Measurements from ENCODE around the gene BDH1.

Gene BDH1

GRCh38 chr3:197554562-197555280 is 1.0 kb downstream of the BDH1 start:
- DNase-seq (ENCODE audit: low read depth), result peak; percentile 94
- peak overlapping the region; percentile 83 for H3K4me3 ChIP-seq (ENCODE audit: control insufficient read depth, low read depth, low read length)
- no peak for TF ChIP-seq CTCF (conservative IDR thresholded peaks at IDR 0.05; ENCODE audit: control insufficient read depth, insufficient read depth, low read depth, low read length)

DNA sequence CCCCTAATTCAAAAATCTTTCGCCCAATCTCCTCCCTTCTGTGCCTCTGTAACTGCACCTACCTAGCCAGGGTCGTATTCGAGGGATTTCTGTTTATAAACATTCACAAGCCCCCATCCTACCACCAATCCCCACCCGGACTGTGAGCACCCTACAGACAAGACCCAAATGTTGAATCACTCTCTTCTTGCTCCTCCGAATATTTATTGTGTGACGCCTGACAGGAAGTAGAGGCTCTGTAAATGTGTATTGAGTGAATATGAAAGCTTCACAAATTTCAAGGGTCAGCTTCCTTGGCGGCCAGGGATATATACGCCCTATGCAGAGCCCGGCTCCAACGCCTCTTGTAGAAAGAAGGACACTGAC is 1.6 kb downstream of the BDH1 start:
- DNase-seq (ENCODE audit: low read depth), result no peak
- H3K4me3 ChIP-seq (ENCODE audit: control insufficient read depth, low read depth, low read length), result peak overlapping the region; percentile 83
- no peak for TF ChIP-seq CTCF (conservative IDR thresholded peaks at IDR 0.05; ENCODE audit: control insufficient read depth, insufficient read depth, low read depth, low read length)

- no peak overlapping the region for H3K4me3 ChIP-seq (ENCODE audit: control insufficient read depth, low read depth, low read length)
- DNase-seq (ENCODE audit: low read depth), result no peak
- no peak for TF ChIP-seq CTCF (conservative IDR thresholded peaks at IDR 0.05; ENCODE audit: control insufficient read depth, insufficient read depth, low read depth, low read length)
Measured at GRCh38 chr3:197552198-197552597, 3.6 kb downstream of the BDH1 start.

DNA sequence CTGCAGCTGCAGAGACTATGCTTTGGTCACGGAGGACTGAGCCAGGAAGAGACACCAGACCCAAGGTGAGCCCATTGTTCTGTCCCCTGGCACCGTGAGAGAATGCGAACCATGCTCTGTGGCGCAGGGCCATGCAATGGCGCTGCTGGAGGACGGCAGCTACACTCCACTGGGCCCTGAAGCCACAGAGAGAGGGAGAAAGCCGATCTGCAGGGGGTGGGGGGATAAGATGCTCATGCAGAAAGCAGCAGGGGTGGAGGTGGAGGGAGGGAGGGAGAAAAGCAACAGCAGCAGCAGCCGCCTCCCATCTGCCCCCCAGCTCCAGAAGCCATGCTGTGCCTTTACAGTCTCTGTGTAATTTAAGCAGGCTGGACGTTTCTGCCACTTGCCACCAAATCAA is 5.3 kb downstream of the BDH1 start:
- no peak for DNase-seq (ENCODE audit: low read depth)
- no peak for TF ChIP-seq CTCF (conservative IDR thresholded peaks at IDR 0.05; ENCODE audit: control insufficient read depth, insufficient read depth, low read depth, low read length)
- H3K4me3 ChIP-seq (ENCODE audit: control insufficient read depth, low read depth, low read length), result no peak overlapping the region

- DNase-seq (ENCODE audit: low read depth), result no peak
- TF ChIP-seq CTCF (conservative IDR thresholded peaks at IDR 0.05; ENCODE audit: control insufficient read depth, insufficient read depth, low read depth, low read length), result no peak
- H3K4me3 ChIP-seq (ENCODE audit: control insufficient read depth, low read depth, low read length), result no peak overlapping the region
Measured at GRCh38 chr3:197549261-197549885, 6.4 kb downstream of the BDH1 start.

DNA sequence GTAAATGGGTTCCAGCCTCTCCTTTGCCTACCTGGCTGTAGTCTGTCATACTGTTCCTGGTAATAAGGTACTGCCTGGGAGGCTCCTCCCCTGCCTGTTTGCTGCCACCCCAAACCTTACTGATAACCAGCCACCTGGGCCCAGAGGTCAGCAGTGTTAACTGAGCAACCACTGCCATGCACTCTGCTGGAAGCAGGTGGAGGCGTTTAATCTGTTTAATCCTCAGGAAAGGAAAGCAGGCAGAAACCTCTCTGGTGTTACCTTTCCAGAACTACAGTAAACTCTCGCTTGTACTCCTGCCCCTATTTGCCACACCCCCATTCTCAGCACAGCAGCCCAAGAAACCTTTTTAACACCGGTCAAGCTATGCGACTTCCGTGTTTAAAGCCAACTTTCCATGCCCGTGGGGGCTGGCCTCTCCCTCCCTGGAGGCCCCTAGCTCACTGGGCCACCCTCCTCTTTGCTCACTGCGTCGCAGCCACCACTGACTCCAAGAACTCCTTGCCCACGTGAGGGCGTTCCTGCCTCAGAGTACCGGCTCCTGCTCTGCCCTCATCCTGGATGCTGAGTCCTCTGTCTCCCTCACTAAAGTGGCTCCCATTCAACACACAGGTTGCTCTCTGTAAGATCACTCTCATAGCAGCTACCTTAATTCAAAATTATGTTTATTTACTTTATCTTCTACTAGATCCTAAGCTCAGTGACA is 8.3 kb downstream of the BDH1 start:
- no peak overlapping the region for H3K4me3 ChIP-seq (ENCODE audit: control insufficient read depth, low read depth, low read length)
- no peak for DNase-seq (ENCODE audit: low read depth)
- TF ChIP-seq CTCF (conservative IDR thresholded peaks at IDR 0.05; ENCODE audit: control insufficient read depth, insufficient read depth, low read depth, low read length), result no peak
